ENCODE data around the gene MRPL28. TPM values are rescaled to one million over a fixed set of nuclear protein-coding genes. Genes with fewer than 3 reads are reported as not detected.

The MRPL28 gene
- total RNA-seq, 1 donor from 2014 or later = 79.6 TPM

DNA sequence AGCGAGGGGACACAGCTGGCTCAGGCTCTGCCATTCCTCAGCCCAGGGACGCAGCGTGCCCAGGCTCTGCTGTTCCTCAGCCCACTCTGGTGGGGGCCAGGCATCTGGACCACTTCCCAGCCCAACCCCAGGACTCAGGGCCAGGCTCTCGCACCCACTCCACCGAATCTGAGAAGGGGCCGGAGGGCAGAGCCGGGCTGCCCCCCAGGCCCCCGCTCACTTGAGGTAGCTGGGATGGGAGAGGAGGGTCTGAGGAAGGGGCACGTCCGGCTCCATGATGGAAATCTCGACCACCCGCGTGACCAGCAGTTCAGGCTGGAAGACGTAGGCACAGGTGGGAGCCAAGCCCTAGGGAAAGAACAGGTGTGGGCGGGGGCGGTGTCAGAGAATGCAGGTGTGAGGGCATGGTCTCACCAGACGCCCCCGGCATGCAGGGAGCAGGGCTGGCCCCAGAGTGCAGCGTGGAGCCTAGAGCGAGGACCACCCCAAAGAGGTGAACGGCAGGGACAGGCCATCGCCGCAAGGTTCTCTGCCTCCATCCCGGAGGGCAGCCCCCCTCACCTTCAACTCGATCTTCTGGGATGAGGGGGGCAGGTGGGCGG, 6.6 kb upstream of the MRPL28 start:
- ATAC-seq (ENCODE audit: poor library complexity) (no peak), DNase-seq (no peak)
- intact Hi-C loops (cut with DNase I) = no loop called here

- DNase-seq (no peak), ATAC-seq (ENCODE audit: poor library complexity) (no peak)
- intact Hi-C loops (cut with DNase I) = no loop called here
Measured at GRCh38 chr16:375927-376816, 5.8 kb upstream of the MRPL28 start.

DNA sequence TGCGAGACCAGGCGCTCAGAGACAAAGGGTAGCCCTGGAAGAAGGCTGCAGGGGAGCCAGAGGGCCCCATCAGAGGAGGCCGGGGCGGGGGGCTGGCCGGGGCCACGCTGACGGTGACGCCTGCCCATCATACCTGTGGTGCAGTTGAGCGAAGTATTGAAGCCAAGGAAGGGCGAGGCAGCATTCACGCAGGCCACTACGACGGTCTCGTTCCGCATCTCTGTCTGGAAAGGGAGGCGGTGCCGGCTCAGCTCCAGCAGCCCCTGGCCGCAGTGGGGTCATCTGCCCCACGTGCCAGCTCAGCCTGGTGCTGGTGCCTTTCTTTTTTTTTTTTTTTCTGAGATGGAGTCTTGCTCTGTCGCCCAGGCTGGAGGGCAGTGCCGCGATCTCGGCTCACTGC, 4.9 kb upstream of the MRPL28 start:
- no peak for DNase-seq
- intact Hi-C loops (cut with DNase I) = no loop called here
- ATAC-seq (ENCODE audit: poor library complexity) = no peak

DNA sequence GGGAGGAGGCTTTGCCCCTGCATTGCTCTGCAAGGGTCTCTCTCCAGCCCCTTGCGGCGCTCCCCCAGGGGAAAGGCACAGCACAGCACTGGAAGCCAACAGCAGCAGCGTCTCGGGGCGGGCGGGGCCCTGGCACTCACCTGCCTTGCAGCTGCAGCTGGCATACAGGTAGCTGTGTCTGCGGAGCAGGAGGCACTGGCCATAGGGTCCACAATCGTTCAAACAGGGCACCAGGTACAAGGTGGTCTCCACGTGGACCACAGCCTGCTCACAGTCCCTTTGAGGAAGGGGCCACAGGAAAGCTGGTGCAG, 4.2 kb upstream of the MRPL28 start:
- ATAC-seq (ENCODE audit: poor library complexity) (no peak), DNase-seq (no peak)
- intact Hi-C loops (cut with DNase I) = no loop called here

GRCh38 chr16:373848-374615, 3.7 kb upstream of the MRPL28 start:
- intact Hi-C loops (cut with DNase I) = no loop called here
- ATAC-seq (ENCODE audit: poor library complexity) (no peak), DNase-seq (no peak)

GRCh38 chr16:373020-373598, 2.8 kb upstream of the MRPL28 start:
- DNase-seq (no peak), ATAC-seq (ENCODE audit: poor library complexity) (no peak)
- intact Hi-C loops (cut with DNase I) = no loop called here

- DNase-seq (peak; percentile 41), ATAC-seq (ENCODE audit: poor library complexity) (no peak)
- intact Hi-C loops (cut with DNase I) = no loop called here
Measured at GRCh38 chr16:372302-372983, 2.1 kb upstream of the MRPL28 start.

DNA sequence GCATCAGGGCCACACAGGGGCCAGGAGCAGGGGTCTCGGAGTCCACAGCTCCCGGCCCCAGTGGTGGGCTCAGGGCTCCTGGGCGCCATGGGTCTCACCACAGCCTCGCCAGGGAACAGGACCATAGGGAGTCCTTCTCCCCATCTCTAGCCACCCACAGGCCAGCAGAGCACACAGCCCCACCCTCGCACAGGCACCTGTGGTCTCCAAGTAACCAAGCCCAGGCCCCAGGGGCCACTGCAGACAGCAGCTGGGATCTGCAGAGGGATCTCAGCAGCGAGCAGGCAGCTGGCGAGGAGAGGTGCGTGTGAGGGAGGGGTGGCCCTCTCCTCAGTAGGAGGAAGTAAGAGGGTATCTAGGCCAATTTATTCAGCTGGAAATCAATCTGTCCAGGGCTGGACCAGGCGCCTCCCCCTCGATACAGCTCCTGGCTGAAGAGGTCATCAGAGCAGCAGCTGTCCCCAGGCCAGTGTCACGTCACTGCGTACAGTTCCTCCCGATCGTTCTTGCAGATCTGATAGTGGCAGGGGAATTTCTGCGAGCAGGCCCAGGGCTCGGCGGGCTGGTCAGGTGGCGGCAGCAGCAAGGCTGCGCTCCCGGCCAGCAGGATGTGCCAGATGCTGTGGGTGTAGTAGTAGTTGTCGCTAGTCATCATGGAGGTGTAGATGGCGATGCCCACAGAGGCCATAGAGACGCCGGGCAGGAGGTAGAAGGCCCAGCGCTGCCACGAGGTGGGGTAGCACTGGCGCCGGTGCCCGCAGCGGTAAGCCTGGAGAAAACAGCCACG, 1.4 kb upstream of the MRPL28 start:
- peak; percentile 41 for DNase-seq
- intact Hi-C loops (cut with DNase I) = no loop called here
- ATAC-seq (ENCODE audit: poor library complexity) = no peak

DNA sequence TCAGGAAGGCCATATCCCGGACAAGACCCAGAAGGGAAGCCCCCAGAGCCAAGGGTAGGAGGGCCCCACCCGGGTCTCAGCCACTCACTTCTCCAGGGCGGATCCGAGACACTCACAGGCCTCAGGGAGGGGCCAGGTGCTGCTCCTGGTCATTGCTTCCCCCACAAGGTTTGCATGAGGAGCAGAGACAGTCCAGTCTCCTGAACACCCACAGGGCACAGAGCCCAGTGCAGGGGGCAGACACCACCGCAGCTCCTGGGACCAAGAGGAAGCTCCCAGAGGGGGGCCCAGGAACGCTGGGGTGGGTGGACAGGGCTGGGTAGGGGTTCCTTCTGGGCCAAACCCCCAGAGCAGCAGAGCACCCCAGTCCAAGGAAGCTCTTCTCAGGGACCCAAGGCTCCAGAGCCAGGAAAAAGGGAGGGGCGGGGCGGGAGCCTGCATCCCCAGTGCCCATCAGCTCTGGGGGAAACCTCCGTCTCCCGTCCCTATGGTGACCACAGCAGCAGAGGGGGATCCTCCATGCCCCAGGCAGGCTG, 709 bp upstream of the MRPL28 start:
- intact Hi-C loops (cut with DNase I) = no loop called here
- peak; percentile 44 for DNase-seq
- ATAC-seq (ENCODE audit: poor library complexity) = no peak

- intact Hi-C loops (cut with DNase I) = no loop called here
- ATAC-seq (ENCODE audit: poor library complexity) = peak; percentile 53
- peak; percentile 42 for DNase-seq
Measured at GRCh38 chr16:369866-370436, 387 bp downstream of the MRPL28 start.

GRCh38 chr16:369275-369865, 968 bp downstream of the MRPL28 start:
- peak; percentile 38 for DNase-seq
- intact Hi-C loops (cut with DNase I) = no loop called here
- no peak for ATAC-seq (ENCODE audit: poor library complexity)

DNA sequence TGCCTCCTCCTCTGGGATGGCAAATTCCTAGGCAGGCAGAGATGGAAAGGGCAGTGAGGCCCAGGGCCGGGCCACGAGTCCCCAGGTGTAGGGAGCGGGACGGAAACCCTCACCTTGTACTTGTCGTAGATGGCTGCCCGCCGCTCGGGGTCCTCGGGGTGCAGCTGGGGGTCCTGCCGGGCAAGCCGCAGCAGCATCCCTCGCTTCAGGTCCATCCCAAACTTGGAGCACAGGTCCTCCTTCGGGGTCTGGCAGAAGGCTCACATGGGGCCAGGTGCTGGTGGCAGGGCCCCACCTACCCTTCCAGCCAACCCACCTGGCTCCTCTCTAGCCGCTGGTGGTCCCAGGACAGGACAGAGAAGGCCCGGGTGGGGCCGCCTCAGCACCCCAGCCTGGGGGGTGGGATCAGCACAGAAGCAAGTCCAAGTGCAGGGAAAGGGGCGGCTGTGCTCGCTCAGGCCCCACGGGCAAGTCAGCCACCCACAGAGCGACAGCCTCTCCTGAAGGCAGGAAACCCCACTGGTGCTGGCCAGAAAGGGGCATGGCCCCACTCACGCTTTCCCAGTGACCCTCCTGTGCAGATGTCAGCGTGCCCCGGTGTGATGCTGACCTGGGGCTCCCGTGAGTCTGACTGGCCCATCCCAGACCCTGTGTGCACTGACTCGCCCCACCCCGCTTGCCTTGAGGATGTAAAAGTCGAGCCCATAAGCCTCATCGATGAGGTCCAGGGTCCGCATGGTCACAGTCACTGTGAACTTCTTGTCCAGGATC, 1.8 kb downstream of the MRPL28 start:
- no peak for ATAC-seq (ENCODE audit: poor library complexity)
- intact Hi-C loops (cut with DNase I) = no loop called here
- peak; percentile 43 for DNase-seq

GRCh38 chr16:367333-367903, 2.9 kb downstream of the MRPL28 start:
- ATAC-seq (ENCODE audit: poor library complexity) (no peak), DNase-seq (peak; percentile 33)
- intact Hi-C loops (cut with DNase I) = no loop called here

- intact Hi-C loops (cut with DNase I) = no loop called here
- ATAC-seq (ENCODE audit: poor library complexity) (no peak), DNase-seq (no peak)
Measured at GRCh38 chr16:366476-366875, 3.9 kb downstream of the MRPL28 start.

GRCh38 chr16:364595-365491, 5.5 kb downstream of the MRPL28 start:
- ATAC-seq (ENCODE audit: poor library complexity) = no peak
- intact Hi-C loops (cut with DNase I) = loop anchor here (5.0 kb wide), 1 partner anchor 258 kb away; no protein-coding TSS in a partner anchor
- DNase-seq = no peak

All from Right ventricle myocardium superior (tissue), 1 donor.